HG03039 (cell line): ENCODE measurements around the gene DHX16.
A peak's percentile ranks its signal among the peaks of the same experiment; 100 is the strongest.
"Not testable (repeated sequence)": the region's sequence is repeated elsewhere in the genome, so short reads cannot be mapped to it uniquely, and the experiment has no call there.

Experiments
- ATAC-seq: cut with Tn5 transposase; IDR thresholded peaks from one replicate; pipeline ENCODE4 v1.9.1; 2021; ENCODE audit warnings: mild to moderate bottlenecking, moderate library complexity; ENCODE audit not compliant: unreplicated experiment

DHX16 gene

GRCh38 chr6:30679765-30680535 lies 7.1 kb upstream of the DHX16 start:
- no peak for ATAC-seq

GRCh38 chr6:30678964-30679726 lies 6.3 kb upstream of the DHX16 start:
- no peak for ATAC-seq

GRCh38 chr6:30676660-30677285 lies 4.0 kb upstream of the DHX16 start:
- no peak for ATAC-seq

GRCh38 chr6:30670760-30671527 lies 1.9 kb downstream of the DHX16 start:
- ATAC-seq = no peak

GRCh38 chr6:30666300-30666699 lies 6.5 kb downstream of the DHX16 start:
- not testable (repeated sequence) for ATAC-seq

DNA sequence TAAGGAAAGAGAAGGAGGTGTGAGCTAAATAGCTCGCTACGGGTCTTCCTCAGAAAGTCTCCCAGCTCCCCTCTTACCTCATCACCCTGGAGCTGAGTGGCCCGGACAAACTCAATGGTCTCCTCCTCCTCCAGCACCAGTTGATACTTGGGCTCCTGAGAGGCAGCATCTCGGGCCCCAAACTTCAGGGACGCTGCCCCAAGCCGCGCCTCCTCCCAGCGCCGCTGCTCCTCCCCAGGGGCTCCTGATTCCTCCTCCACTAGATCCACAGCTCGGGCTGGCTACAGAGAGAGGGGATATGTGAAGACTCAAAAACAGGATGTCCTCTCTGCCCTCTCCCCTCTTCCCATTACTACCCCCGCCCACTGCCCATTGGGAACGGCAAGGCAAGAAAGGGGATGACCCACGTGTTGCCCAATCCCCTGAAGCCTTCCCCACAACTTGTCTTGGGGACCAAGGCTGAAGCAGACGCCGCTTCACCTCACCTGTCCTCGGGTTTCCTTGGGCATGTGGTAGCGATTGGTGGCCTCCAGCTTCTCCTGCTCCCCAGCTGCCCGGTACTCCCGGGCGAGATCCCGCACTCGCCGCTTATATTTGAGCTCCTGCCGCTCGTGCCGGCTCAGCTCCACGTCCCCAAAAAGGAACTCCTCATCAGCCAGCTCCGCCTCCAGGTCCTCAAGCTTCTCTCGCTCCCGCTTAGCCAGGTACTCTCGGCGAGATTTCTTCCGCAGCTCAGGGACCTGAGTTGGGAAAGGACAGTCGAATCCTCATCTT lies 7.6 kb downstream of the DHX16 start:
- no peak for ATAC-seq

GRCh38 chr6:30657922-30658321 lies 14.9 kb downstream of the DHX16 start:
- ATAC-seq = not testable (repeated sequence)

- no peak for ATAC-seq
Measured at GRCh38 chr6:30657454-30657853, 15.4 kb downstream of the DHX16 start.

DNA sequence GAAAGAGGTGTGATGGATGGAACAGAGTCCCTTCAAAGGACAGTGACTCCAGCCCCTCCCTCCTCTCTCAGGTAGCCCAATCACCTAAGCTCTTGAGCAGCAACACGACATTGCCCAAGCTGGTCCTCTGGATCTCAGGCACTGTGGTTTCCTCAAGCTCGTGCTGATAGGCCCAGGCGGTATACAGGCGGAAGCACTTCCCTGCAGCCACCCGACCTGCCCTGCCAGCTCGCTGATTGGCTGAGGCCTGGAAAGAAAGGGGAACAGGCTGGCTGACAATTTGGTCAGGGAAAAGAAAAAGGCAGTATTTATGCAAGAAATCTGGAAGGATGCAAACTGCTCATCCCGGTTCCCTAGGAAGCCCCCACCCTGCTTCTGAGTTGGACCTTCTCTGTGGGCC lies 16.3 kb downstream of the DHX16 start:
- ATAC-seq = no peak

DNA sequence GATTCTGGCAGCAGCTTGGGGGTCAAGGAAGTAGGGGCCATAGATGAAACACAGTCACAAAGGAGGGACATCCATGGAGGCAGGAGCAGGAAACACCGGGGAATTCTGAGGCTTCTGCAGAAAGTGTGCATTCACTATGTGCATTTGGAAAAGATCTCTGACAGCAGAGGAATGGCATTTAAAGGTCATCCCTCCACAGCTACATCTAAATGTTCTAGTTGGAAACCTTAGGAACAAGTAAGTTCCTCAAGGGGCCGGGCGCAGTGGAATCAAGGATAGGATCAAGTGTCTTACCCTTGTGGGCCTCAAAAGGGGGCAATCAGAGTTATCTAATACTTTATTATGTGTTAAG lies 17.1 kb downstream of the DHX16 start:
- no peak for ATAC-seq

GRCh38 chr6:30654798-30655742 lies 17.7 kb downstream of the DHX16 start:
- no peak for ATAC-seq

- ATAC-seq = no peak
Measured at GRCh38 chr6:30651143-30651542, 21.7 kb downstream of the DHX16 start.

DNA sequence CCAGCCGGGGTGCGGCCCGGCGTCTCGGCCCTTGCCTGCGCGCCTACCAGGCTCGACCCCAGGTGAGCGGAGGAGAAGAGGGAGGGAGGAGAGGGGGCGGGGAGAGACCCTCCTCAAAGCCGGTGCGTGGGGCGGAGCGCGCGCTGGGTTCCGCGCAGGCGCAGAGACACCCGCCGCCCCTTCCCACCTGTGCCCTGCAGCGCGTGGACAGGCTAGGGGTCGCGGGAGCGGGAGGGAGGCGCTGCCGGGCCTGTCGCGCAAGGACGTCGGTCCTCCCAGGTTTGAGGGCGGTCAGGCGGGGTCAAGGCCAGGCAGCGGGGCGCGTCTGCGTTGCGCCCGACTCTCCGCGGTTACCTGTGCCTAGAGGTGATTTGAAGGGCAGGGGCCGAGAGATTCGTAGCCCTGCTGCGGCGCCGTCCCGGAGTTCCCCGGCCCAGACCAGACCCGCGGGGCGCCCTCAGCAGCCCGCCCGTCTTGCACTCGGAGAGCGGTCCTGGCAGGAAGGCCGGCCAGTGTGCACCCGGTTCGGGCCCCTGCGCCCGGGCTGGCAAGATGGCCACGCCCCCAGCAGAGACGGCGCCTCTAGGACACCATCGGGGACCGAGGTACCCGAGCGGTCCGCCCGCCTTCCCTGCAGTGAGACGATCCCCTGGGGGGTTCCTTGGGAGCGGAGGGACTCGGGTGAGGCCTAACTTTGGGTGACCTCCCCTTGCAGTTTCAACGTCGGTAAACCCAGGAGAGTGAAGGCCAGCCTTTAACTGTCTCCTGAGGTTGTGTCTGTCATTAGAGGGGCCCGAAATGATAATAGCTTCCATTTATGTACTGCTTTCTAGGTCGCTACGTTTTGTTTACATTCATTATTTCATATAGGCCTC lies 25.3 kb downstream of the DHX16 start:
- ATAC-seq = peak; percentile 65

GRCh38 chr6:30646450-30647241 lies 26.2 kb downstream of the DHX16 start, which contains the start of gene C6orf136:
C6orf136 (plus strand) TSS chr6:30647133; CDS start chr6:30647232, 99 bp downstream.
- peak; percentile 38 for ATAC-seq

DNA sequence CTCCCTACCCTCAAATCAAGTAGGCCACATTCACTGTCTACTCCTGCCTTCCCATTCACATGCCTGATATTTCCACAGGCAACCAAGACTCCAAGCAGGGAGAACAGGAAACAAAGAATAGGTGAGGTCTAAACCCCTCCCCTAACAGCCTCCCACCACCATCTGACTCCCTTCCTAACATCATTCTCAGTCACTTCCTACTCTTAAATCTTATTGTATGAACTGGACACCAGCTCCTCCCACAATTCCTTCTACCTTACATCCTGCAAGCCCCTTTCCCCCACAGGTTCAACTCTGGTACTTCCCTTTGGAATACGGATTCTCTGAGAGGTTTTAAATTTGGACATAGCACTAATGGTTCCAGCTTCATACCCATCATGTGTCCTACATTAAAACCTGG lies 26.8 kb downstream of the DHX16 start:
- ATAC-seq = no peak

- ATAC-seq = no peak
Measured at GRCh38 chr6:30644769-30645168, 28.0 kb downstream of the DHX16 start.

- no peak for ATAC-seq
Measured at GRCh38 chr6:30643656-30644055, 29.1 kb downstream of the DHX16 start.
